Activated gamma-delta T cell (primary cell): ENCODE results near the gene LIPC.
"Not testable (repeated sequence)": the region's sequence is repeated elsewhere in the genome, so short reads cannot be mapped to it uniquely, and the experiment has no call there.

Source experiments
- DNase-seq: peaks from one replicate; lab custom pipeline; 2025; lab: John Stamatoyannopoulos, UW

LIPC gene

GRCh38 chr15:58584789-58585461, 153.1 kb downstream of the LIPC start:
- no peak for DNase-seq

- no peak for DNase-seq
Observed at GRCh38 chr15:58585693-58586443, 154.1 kb downstream of the LIPC start.

GRCh38 chr15:58587486-58587885, 155.7 kb downstream of the LIPC start:
- DNase-seq: no peak

- DNase-seq: no peak
Observed at GRCh38 chr15:58588096-58588495, 156.3 kb downstream of the LIPC start.

GRCh38 chr15:58589047-58589446, 157.3 kb downstream of the LIPC start:
- no peak for DNase-seq

GRCh38 chr15:58590236-58590635, 158.4 kb downstream of the LIPC start:
- no peak for DNase-seq

GRCh38 chr15:58590926-58591325, 159.1 kb downstream of the LIPC start:
- DNase-seq: no peak

GRCh38 chr15:58593870-58594269, 162.1 kb downstream of the LIPC start:
- DNase-seq: no peak

GRCh38 chr15:58594898-58595297, 163.1 kb downstream of the LIPC start:
- DNase-seq: no peak

GRCh38 chr15:58595516-58596263, 163.9 kb downstream of the LIPC start:
- no peak for DNase-seq

GRCh38 chr15:58597943-58598828, 166.4 kb downstream of the LIPC start:
- no peak for DNase-seq

- no peak for DNase-seq
Observed at GRCh38 chr15:58598829-58599210, 167.0 kb downstream of the LIPC start.

- no peak for DNase-seq
Observed at GRCh38 chr15:58602823-58603222, 171.0 kb downstream of the LIPC start.

GRCh38 chr15:58603927-58604326, 172.1 kb downstream of the LIPC start:
- not testable (repeated sequence) for DNase-seq

GRCh38 chr15:58604455-58604923, 172.7 kb downstream of the LIPC start:
- no peak for DNase-seq

GRCh38 chr15:58605931-58606530, 174.2 kb downstream of the LIPC start:
- DNase-seq: no peak

- no peak for DNase-seq
Observed at GRCh38 chr15:58606577-58607080, 174.8 kb downstream of the LIPC start.

GRCh38 chr15:58608129-58608590, 176.4 kb downstream of the LIPC start:
- no peak for DNase-seq

- DNase-seq: no peak
Observed at GRCh38 chr15:58608711-58609110, 176.9 kb downstream of the LIPC start.

GRCh38 chr15:58611731-58612676, 180.2 kb downstream of the LIPC start:
- DNase-seq: no peak
